Measurements from ENCODE around the gene ZNF618.

The ZNF618 gene

DNA sequence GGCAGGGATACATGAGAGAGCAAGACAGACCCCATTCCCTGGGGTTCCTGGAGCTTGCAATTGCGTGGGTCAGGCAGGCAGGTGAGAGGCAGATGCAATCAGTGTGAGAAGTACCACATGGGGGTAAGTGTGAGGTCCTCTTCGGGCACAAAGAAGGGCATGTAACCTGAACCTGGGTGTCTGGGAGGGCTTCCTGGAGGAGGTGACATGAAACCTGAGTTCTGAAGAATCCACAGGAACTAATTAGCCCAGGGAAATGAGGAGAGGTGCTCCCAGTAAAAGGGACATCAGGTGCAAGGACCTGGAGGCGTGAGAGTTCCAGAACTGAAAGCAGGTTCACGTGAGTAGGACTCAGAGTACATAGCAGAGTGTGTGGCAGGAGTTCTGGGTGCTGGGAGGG is 199.5 kb downstream of the ZNF618 start:
- DNase-seq = no peak
- Histone ChIP-seq H3K79me2 (ENCODE audit: insufficient read depth, low read length) (no peaks in the 10 kb centered on the region), H3K4me1 (ENCODE audit: insufficient read depth, low read length) (no peaks in the 10 kb centered on the region), H2AFZ (ENCODE audit: low read depth, low read length) (no peak overlapping the region), H3K36me3 (ENCODE audit: insufficient read depth, low read length) (no peaks in the 10 kb centered on the region), H3K9me3 (ENCODE audit: insufficient read depth, low read length, severe bottlenecking) (no peaks in the 10 kb centered on the region), H3K4me2 (ENCODE audit: insufficient read depth, low read length) (no peak overlapping the region), H3K9ac (ENCODE audit: low read depth, low read length) (no peak overlapping the region), H3K27ac (ENCODE audit: low read length) (no peak overlapping the region), H3K4me3 (ENCODE audit: low read depth in 1 of 2, low read length in 2 of 2) (no peak overlapping the region), H3K27me3 (ENCODE audit: insufficient read depth, low read length, poor library complexity) (no peaks in the 10 kb centered on the region), H4K20me1 (ENCODE audit: insufficient read depth, low read length) (no peaks in the 10 kb centered on the region)
- no peak for TF ChIP-seq EZH2 (IDR thresholded peaks at IDR 0.05; ENCODE audit: borderline replicate concordance, low read depth, low read length, severe bottlenecking)
- TF ChIP-seq, protein P1, sequence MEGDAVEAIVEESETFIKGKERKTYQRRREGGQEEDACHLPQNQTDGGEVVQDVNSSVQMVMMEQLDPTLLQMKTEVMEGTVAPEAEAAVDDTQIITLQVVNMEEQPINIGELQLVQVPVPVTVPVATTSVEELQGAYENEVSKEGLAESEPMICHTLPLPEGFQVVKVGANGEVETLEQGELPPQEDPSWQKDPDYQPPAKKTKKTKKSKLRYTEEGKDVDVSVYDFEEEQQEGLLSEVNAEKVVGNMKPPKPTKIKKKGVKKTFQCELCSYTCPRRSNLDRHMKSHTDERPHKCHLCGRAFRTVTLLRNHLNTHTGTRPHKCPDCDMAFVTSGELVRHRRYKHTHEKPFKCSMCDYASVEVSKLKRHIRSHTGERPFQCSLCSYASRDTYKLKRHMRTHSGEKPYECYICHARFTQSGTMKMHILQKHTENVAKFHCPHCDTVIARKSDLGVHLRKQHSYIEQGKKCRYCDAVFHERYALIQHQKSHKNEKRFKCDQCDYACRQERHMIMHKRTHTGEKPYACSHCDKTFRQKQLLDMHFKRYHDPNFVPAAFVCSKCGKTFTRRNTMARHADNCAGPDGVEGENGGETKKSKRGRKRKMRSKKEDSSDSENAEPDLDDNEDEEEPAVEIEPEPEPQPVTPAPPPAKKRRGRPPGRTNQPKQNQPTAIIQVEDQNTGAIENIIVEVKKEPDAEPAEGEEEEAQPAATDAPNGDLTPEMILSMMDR (IDR thresholded peaks at IDR 0.05; ENCODE audit: borderline replicate concordance, extremely low read depth, low read length, poor library complexity, severe bottlenecking) = no peak
- ATAC-seq (ENCODE audit: insufficient read depth, low read depth) = no peak

DNA sequence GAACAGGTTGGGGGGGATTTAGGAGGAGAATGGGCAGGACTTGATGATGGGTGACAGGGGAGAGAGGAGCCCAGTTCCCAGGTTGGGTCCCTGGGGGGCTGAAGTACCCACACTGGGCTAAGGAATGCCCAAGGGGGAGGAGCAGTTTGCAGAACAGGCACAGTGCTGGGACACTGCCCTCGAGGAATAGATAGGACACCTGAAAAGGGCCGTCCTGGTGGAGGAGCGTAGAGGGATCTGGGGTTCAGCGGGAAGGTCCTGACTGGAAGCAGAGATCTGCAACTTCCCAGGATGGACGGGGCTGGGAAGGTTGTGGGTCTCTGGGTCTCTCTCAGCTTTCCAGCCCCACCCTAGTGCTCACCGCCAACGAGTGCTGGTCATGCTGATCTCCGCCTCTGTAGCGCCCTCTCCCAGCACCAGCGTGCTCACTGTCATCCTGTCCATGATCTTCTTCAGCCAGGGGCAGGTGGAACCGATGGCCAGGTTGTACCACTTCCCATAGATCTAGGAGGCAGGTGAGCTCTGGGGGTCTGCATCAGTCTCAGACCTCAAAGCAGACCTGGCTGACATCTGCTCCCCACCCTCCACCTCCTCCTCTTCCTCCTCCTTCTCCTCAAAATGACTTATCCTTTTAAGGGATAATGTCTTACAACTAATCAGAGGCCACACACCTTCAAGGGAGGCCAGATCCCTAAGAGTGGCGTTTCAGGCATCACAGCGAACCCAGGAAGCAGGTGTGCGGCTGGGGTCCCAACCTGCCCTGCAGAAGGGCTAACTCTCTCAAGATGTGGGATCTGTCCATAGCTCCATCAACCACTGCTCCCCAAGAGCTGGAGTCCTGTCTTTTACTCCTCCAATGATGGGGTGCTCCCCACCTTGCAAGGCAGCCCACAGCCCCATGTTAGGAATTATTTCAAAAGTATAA is 200.4 kb downstream of the ZNF618 start:
- H3K9ac ChIP-seq (ENCODE audit: low read depth, low read length) = no peak overlapping the region
- H3K27ac ChIP-seq (ENCODE audit: low read length) = no peak overlapping the region
- no peaks in the 10 kb centered on the region for H3K4me1 ChIP-seq (ENCODE audit: insufficient read depth, low read length)
- H2AFZ ChIP-seq (ENCODE audit: low read depth, low read length) = no peak overlapping the region
- H3K36me3 ChIP-seq (ENCODE audit: insufficient read depth, low read length) = no peaks in the 10 kb centered on the region
- no peak overlapping the region for H3K4me3 ChIP-seq (ENCODE audit: low read depth in 1 of 2, low read length in 2 of 2)
- no peak for TF ChIP-seq EZH2 (IDR thresholded peaks at IDR 0.05; ENCODE audit: borderline replicate concordance, low read depth, low read length, severe bottlenecking)
- TF ChIP-seq, protein P1 (IDR thresholded peaks at IDR 0.05; ENCODE audit: borderline replicate concordance, extremely low read depth, low read length, poor library complexity, severe bottlenecking) = no peak
- no peaks in the 10 kb centered on the region for H3K9me3 ChIP-seq (ENCODE audit: insufficient read depth, low read length, severe bottlenecking)
- DNase-seq = no peak
- H4K20me1 ChIP-seq (ENCODE audit: insufficient read depth, low read length) = no peaks in the 10 kb centered on the region
- ATAC-seq (ENCODE audit: insufficient read depth, low read depth) = no peak
- H3K4me2 ChIP-seq (ENCODE audit: insufficient read depth, low read length) = no peak overlapping the region
- no peaks in the 10 kb centered on the region for H3K79me2 ChIP-seq (ENCODE audit: insufficient read depth, low read length)
- H3K27me3 ChIP-seq (ENCODE audit: insufficient read depth, low read length, poor library complexity) = no peaks in the 10 kb centered on the region

DNA sequence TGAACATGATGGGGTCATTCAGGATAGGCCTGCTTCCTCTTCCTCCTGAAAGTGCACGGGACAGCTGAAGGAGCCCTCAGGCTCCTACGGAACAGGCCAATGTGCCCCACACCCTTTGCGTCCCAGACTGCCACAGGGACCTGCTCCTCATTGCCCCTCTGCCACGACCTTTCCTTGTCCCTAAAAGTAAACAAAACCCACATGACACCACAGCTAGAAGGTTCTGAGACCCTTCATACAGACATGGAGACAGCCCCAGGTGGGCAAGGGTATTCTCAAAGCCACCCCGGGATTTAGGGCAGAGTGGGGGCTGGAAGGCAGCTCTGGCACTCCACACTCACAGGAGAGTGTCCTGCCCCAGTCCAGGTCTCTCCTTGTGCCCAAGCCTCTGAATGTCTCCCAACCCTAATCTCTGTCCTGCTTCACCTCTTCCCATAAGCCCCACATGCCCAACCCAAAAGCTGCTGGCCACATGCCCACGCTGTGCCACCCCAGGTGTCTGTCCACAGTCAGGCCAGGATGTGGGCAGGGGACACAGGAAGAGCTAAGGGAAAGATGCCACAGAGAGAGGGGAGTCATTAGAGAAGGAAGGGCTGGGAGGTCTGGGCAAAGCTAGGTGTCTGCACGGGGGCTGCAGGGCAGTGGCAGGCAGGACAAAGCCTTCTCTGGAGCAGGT is 201.2 kb downstream of the ZNF618 start:
- Histone ChIP-seq H3K4me1 (ENCODE audit: insufficient read depth, low read length) (no peaks in the 10 kb centered on the region), H2AFZ (ENCODE audit: low read depth, low read length) (no peak overlapping the region), H3K27me3 (ENCODE audit: insufficient read depth, low read length, poor library complexity) (no peaks in the 10 kb centered on the region), H3K79me2 (ENCODE audit: insufficient read depth, low read length) (no peaks in the 10 kb centered on the region), H3K27ac (ENCODE audit: low read length) (no peak overlapping the region), H3K36me3 (ENCODE audit: insufficient read depth, low read length) (no peaks in the 10 kb centered on the region), H3K9ac (ENCODE audit: low read depth, low read length) (no peak overlapping the region), H3K9me3 (ENCODE audit: insufficient read depth, low read length, severe bottlenecking) (no peaks in the 10 kb centered on the region), H3K4me3 (ENCODE audit: low read depth in 1 of 2, low read length in 2 of 2) (no peak overlapping the region), H4K20me1 (ENCODE audit: insufficient read depth, low read length) (no peaks in the 10 kb centered on the region), H3K4me2 (ENCODE audit: insufficient read depth, low read length) (no peak overlapping the region)
- ATAC-seq (ENCODE audit: insufficient read depth, low read depth) (no peak), DNase-seq (no peak)
- no peak for TF ChIP-seq EZH2 (IDR thresholded peaks at IDR 0.05; ENCODE audit: borderline replicate concordance, low read depth, low read length, severe bottlenecking)
- TF ChIP-seq, protein P1 (IDR thresholded peaks at IDR 0.05; ENCODE audit: borderline replicate concordance, extremely low read depth, low read length, poor library complexity, severe bottlenecking) = no peak
